AG20443 (cell line): ENCODE measurements around the gene THAP7.
A peak's percentile ranks its signal among the peaks of the same experiment; 100 is the strongest.

ENCODE experiments used
- DNase-seq: peaks from one replicate; pipeline ENCODE4 v3.0.0; 2012; ENCODE audit warnings: low spot score, mixed read lengths

The THAP7 gene

DNA sequence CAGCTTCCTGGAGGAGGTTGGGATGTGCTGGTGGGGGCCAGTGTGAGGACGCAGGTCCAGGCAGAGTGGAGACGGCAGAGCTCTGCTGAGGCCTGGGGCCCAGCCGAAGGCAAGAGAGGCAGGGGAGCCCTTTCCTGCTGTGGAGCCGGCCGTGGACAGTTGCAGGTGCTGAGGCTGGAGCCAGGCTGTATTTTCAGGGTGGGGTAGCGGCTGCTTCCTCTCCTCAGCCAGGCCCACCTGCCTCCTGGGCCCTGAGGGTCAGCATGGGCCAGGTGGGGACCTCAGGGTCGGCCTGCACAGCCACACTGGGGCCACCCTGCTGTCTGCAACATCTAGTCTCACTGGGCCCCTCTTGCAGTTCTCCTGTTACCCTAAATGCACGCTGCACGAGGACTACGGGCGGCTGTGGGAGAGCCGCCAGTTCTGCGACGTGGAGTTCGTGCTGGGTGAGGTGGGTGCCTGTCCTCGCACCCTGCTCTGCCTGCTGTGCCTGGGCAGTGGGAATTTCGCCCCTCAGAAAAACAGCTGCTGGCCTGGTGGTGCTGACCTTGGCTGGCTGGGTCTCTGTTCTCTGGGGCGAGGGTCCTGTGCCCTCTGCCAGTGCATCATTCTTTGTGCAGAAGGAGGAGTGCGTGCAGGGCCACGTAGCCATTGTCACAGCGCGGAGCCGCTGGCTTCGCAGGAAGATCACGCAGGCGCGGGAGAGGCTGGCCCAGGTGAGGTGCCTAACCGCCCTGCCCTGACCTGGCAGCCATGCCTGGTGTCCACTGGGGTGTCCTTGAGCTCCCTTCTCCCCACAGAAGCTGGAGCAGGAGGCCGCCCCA lies 8.4 kb downstream of the THAP7 start:
- DNase-seq, result no peak

DNA sequence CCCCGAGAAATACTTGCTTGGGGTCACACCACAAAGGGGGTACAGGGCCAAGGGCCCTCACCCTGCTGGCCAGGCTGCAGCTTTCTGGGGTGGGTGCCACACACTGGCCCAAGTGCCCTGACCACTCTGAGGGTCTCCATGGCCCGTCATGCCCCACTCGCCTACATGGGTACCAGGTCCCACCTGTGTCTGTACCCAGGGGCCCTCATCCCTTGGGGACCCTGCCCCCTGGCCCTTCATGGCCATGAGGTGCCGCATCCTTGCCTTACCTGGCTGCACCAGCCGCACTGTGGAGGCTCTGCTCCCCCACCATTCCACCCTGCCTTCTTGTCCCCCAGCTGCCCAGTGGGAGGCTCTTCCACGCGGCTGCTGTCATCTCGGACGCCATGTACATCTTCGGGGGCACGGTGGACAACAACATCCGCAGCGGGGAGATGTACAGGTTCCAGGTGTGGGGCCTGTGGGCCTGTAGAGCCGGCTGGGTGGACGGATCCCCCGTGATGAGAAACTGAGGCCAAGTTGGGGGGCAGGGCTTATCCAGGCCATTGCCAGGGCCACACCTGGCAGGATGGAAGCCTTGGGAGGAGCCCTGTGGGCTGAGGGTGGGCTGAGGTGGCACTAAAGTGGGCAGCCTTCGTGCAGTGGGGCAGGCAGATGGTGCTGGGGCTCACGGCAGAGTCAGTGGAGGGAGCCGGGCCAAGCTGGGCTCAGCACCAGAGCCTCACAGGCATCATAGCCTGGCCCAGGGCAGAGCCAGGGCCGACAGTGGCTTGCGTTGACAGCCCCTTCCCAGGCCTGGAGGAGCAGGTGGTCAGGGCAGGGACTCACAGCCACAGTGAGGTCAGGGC lies 9.2 kb downstream of the THAP7 start:
- DNase-seq, result no peak

DNA sequence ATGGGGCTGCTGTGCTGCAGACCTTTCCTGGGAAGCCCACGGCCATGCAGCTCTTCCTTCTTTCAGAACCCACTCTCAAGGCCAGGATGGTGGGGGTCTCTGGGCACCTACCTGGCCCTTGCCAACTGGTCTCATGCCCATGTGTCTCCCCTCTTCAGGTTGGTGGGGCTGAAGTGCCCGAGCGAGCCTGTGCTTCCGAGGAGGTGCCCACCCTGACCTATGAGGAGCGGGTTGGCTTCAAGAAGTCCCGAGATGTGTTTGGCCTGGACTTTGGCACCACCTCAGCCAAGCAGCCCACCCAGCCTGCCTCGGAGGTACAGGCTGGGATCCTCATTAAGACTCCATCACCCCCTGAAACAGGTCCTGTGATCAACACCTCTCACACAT lies 9.9 kb downstream of the THAP7 start:
- DNase-seq, result no peak

DNA sequence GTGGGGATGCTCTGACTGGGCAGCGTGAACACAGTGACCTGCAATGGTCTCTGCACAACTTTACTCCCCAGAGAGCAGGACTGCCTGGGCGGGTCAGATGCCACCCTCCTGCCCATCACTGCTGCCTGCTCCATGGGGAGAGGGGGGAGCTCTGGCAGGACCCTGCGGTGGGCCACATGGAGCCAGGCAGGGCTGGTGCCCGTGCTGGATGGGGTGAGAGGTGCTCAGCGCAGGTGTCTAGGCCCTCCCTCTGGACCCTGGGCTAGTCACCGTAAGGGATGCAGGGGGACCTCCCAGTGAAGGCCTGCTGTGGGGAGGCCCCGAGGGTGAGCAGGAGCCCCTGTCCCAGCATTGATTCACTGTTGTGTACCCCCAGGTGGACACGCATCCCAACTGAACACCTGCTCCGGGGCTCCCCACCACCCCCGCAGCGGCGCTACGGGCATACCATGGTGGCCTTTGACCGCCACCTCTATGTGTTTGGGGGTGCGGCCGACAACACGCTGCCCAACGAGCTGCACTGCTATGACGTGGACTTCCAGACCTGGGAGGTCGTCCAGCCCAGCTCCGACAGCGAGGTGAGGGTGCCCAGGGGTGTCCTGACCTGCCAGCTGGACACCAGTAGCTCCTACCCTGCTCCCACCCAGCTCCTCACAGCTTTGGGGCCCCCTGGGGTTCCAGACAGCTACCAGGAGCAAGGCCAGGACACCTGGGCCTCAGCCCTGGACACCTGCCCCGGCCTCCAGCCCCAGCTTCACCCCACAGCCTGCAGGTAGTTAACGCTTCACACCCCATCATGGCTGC lies 10.5 kb downstream of the THAP7 start:
- DNase-seq, result no peak

DNA sequence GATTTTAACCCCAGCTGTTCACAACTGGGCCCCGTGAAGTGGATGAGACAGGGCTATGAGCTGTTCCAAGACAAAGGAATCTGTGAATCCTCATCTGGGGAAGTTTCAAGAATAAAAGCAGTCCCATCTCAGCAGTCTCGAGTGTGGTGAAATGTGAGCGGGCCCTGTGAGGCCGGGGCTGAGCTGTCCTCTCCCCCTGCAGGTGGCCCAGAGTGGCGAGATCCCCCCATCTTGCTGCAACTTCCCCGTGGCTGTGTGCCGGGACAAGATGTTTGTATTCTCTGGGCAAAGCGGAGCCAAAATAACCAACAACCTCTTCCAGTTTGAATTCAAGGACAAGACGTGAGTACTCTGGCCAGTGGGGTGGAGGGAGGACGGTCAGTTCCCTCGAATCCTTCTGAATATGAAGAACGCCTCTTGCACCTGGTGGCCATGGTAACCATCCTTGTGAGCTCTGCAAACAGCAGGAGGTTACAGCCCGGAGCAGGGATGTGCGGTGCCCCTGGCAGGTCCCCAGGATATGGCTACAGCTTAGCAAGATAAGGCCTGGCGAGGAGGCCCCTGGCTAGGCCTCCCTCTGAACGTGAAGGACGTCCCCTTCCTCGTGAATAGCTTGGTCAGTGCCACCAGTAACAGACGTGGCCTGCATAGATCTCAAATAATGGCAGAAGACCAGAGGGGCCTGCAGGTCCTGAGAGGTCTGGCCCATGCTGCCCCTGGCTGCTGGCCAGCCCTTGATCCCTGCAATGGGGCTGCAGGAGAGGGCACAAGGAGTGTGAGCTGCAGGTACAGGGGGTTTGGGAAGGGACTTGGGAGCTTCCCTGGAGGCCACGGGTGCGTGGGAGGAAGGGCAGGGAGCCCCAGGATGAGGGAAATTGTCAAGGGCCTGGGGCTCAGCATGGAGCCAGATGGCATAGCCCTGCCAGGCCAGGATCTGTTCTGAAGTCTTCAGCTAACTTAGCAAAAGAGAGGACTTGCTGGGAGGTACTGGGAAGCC lies 11.4 kb downstream of the THAP7 start:
- DNase-seq, result no peak

DNA sequence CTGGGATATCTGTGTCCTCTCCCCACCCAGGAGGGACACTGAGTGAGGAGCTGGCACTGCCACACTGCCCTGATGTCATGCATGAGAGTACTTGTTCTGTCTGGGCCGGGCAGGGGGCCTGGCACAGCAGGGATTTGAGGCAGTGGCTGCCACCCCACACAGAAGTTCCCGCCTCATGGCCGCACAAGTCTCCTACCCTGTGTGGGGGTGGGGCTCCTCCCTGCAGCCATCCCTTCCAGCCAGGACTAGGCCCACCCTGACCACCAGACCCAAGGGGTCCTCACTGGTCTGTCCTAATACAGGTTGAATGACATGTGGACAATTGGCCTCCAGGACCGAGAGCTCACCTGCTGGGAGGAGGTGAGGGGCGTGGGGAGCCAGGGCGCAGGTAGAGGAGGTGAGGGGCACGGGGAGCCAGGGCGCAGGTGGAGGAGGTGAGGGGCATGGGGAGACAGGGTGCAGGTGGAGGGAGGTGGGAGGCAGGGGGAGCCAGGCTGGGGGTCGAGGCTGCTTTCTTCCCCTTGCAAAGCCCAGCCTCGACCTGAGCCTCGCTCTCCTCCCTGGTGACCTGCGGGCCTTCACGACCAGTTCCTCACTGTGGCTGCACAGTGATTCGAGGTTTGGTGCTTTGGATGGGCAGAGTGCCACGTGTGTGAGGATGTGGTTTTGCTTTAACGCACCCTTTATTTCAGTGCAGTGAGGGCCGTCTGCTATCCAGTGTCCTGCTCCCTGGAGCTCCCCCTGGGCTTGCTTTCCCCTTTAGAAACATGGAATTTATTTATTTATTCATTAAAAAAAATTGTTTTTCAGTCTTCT lies 12.4 kb downstream of the THAP7 start:
- no peak for DNase-seq

DNA sequence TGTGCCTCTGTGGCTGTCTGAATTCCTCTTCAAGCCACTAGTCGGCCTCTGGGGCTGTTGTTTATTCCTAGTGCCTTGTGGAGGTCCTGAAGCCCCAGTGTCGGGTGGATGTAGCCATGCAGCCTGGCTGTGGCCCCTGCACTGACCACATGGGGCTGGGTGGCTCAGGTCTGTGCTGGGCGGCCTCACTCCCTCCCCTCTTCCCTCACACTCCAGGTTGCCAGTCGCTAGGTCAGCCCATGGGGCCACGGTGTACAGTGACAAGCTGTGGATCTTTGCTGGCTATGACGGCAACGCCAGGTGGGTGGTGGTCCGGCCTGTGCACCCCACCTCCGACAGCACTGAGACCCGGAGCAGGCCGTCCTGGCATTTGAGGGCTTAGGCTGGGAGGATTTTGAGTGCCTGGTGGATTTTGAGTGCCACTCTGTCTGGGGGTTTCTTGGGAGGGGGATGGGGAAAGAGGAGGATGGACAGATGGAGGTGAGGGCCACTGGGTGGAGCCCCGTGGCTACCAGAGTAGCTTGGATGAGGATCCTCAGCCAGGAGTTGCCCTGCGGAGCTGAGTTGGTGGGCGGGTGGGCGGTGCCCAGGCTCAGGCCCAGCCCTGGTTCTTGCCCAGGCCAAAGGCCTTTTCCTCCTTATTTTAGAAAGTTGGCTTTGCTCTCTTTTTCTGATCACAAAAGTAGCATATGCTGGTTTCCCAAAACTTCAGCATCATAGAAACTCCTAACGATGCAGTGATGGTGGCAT lies 13.2 kb downstream of the THAP7 start:
- DNase-seq, result no peak

DNA sequence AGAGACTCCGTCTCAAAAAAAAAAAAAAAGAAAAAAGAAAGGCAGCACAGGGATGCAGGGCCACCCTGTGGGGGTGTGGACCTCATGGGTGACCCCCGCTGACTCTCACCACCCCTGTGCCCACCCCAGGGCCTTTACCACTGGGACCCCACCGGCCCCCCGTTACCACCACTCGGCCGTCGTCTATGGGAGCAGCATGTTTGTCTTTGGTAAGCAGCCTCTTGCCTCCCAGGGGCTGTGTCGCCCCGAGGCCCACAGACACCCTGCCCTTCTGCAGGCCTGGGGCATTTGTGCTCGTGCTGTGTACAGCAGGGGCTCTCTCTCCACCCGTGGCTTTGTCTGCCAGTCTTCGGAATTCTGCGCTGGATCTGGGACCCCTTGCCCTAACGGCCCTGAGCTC lies 14.5 kb downstream of the THAP7 start:
- no peak for DNase-seq

DNA sequence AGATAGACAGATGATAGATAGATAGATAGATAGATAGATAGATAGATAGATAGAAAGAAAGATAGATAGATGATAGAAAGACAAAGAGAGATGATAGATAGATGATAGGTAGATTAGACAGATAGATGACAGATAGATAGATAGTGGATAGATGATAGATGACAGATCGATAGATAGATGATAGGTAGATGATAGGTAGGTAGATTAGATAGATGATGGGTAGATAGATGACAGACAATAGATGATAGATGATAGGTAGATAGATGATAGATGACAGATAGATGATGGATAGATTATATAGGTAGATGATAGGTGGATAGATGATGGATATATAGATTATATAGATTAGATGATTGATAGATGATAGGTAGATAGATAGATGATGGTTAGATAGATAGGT lies 15.6 kb downstream of the THAP7 start:
- no peak for DNase-seq

DNA sequence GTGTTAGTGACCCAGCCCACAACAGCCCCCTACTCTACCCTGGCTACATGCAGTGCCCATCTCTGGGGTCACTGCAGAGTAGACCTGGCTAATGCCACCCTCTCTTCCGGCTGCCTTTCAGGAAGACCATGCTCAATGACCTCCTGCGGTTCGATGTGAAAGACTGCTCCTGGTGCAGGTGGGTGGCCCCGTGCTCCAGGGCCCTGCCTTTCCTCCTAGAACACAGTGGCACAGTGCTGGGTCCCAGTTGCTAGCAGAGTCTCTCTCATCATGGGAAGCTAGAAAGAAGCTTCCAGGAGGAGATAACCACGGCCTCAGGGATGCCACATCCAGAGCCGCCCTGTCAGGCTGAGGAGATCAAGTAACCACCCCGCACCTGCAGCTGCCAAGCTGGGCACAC lies 16.2 kb downstream of the THAP7 start:
- DNase-seq, result no peak

DNA sequence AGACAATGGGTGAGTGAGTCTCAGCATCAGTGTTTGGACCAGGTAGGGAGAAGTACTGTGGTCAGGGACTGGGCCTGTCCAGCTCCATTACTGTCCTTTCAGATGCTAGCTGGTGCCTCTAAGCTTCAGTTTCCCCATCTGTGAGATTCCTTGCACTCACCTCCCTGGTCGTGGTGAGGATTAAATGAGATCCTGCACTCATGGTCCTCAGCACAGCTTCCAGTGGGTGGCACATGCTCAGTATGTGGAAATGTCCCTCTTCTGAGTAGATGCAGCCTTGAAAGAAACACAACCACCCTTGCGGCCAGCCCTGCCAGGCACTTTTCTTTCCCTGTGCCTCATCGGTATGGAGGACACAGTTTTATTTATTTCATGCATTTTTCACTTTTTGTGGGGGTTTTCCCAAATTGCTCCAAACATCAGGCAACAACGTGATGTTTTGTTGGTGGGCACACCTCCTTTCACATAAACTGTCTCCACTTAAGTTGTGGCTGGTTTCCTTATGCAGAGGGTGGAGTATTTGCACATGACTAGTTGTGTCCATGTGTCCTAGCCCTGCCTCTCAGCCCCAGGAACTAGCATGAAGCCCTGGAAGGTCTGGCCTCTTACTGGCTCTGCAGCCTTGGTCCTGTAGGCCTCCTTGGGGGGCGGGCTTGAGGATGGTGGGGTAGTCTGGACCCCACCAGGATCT lies 18.7 kb downstream of the THAP7 start:
- DNase-seq, result no peak

DNA sequence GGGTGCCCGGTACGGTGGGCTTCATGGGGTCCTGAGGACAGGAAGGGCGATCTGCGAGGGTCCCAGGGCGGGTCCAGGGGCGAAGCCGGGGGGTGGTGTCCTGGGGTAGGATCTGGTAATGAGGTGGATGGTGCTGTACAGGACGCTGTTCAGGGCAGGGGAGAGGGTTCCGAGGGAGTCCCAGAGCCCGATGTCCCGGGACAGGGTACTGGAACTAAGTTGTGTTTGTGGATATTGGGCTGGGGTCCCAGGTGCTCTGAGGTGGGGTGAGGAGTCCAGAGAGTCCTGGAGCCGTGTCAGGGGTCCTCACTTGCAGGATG lies 19.4 kb downstream of the THAP7 start:
- no peak for DNase-seq

DNA sequence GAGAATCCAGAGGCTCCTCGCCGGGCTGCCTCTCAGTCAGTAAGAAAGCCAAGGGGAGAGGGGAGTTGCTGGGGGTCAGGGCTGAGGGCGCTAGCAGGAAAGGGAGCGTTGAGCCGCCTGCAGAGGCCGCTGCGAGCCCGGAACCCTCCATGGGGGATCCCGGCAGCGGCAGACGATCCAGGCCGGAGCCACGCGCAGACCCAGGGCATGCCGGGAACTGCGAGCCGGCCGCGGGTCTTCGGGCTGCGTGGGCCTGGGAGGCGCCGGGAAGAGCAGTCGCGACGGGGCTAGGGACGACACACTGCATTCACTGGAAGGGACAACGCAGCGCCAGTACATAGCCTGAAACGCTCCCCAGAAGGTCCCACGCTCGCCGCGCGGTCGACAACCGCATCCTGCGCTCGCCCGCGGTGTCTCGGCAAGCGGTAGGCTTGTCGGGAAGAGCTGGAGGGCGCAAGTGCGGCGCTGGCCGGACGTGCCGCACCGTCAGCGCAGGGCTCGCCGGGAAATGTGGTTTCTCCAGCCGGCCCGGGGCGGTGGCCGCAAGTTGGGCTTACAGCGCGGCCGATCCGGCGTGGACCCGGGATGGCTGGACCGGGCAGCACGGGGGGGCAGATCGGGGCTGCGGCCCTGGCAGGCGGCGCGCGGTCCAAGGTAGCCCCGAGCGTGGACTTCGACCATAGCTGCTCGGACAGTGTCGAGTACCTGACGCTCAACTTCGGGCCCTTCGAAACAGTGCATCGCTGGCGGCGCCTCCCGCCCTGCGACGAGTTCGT lies 19.9 kb downstream of the THAP7 start, which contains the start of gene LZTR1:
LZTR1 (plus strand) TSS at position 511 of the 776 bp plus-strand sequence; CDS start at position 586, 75 bp downstream.
- DNase-seq, result peak; percentile 95

DNA sequence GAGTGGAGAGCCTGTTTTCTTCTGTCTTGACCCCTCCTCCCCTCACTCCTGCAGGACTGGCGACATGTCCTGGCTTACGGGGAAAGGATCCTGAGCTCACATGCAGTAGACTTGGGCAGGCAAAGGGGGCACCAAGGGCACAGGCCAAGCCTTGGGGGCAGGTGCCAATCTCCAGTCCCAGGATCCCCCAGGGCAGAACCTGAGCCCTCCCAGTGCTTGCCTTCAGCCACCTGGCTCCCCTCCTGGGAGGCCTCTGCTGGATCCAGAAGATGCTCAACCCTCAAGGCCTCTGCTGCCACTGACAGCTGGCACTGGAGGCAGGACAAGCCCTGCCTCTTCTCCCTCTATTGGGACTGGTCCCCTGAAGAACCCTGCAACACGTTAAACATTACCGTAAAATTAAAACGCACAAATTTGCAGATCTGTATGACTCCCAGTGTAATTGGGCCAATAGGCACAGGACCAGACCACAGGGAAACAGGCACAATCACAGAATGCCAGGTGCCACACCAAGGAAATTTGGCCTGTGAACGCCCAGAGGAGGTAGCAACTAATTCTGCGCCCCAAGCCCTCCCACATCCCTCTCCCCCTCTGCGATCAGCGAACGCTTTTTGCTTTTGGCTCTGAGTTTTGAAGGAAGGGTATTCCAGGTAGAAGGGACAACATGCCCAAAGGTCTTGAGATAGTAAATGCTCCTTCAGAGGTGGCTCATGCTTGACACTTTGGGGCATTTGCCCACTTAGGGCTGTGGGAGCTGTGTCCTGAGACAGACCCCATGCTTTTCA lies 20.8 kb downstream of the THAP7 start:
- no peak for DNase-seq

DNA sequence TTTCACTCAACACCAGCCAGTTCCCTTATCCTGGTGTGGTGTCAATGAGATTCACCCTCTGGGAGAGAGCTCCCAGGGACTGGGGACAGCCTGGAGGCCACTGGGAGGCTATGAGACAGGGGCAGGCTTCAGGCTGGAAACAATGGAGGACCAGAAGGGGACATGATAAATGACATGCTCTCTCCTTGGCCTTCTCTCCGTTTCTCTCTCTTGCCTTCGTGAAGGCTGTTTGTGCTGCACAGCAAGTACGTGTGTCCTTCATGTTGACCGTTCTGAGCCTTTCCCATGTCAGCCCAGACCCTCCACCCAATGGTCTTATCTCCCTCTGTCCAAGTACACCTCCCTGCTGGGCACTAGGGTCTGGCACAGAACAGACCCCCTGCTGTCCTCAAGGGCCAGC lies 21.4 kb downstream of the THAP7 start:
- DNase-seq, result no peak

DNA sequence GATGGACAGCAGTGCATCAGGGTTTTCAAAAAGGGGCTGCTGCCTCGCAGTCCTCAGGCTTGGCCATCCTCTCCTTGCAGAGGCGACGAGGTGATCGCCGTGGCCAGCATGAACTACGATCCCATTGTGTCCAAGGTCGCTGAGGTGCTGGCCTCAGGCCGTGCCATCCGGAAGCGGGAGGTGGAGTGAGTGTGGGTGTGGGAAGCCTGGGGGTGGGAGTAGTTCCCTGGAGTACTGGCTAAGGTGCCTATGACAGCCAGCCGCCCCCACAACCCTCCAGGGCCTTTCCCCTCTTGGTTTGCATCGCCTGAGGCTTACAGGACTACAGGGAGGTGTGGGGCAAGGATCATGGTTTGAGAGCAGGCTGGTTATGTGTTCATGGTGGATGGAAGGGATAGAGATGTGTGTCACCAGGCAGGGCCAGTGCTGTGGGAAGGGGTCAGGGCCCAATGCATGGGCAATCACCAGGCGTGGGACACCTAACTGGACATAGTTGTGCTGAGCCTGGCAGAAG lies 21.9 kb downstream of the THAP7 start:
- DNase-seq, result no peak

DNA sequence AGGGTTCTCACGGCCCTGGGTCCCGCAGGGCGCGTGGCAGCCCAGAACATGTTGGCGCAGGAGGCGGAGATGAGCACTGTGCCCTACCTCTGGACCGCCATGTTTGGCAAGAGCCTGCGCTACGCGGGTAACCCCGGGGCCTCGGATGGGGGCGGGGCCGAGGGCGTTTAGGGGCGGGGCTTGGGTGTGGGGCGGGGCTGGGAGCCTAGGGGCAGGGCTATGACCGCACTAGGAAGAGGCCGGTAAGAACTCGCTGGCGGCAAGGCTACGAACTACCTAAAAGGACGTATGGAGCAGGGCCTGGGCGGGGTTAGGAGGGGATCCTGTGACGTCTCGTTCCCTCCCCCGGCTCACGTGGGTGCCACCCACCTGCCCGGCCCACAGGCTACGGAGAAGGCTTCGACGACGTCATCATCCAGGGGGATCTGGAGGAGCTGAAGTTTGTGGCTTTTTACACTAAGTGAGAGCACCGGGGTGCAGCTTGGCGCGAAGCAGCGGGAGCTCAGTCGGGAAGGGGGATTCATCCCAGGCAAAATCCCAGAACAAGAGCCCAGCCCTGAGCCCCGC lies 22.6 kb downstream of the THAP7 start:
- peak; percentile 75 for DNase-seq
